ENCODE data around the gene CTLA4. TPM values are rescaled to one million over a fixed set of nuclear protein-coding genes. Genes with fewer than 3 reads are reported as not detected.

The CTLA4 gene
- not detected in 2 replicates for total RNA-seq

DNA sequence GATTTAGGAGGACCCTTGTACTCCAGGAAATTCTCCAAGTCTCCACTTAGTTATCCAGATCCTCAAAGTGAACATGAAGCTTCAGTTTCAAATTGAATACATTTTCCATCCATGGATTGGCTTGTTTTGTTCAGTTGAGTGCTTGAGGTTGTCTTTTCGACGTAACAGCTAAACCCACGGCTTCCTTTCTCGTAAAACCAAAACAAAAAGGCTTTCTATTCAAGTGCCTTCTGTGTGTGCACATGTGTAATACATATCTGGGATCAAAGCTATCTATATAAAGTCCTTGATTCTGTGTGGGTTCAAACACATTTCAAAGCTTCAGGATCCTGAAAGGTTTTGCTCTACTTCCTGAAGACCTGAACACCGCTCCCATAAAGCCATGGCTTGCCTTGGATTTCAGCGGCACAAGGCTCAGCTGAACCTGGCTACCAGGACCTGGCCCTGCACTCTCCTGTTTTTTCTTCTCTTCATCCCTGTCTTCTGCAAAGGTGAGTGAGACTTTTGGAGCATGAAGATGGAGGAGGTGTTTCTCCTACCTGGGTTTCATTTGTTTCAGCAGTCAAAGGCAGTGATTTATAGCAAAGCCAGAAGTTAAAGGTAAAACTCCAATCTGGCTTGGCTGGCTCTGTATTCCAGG, at the start of gene CTLA4:
Gene CTLA4 (plus strand): TSS at position 211 of the 640 bp plus-strand sequence. CDS start 172 bp downstream, at position 383.

Other genes with a start within 250 kb of the CTLA4 start
- under 0.01 TPM in 2 replicates for gene CD28, start 161.1 kb upstream of the CTLA4 start, total RNA-seq
- not detected in 2 replicates for gene ICOS, start 69.0 kb downstream of the CTLA4 start, total RNA-seq

All from articular chondrocyte of knee joint (primary cell).